ENCODE data around the gene KLHDC7B. TPM values are rescaled to one million over a fixed set of nuclear protein-coding genes. Genes with fewer than 3 reads are reported as not detected.

KLHDC7B gene
- total RNA-seq, 1 experiment from 2014 or later = 1.8 TPM

GRCh38 chr22:50578776-50579310, 33.1 kb downstream of the KLHDC7B start:
- BruUV-seq (replicated peaks) = no TSS peak
- Histone ChIP-seq H3K36me3 (ENCODE audit: control insufficient read depth, insufficient read depth, low read length) (no peaks in the 10 kb centered on the region), H3K4me3 (ENCODE audit: low read depth in 2 of 2, low read length in 2 of 2) (no peak overlapping the region), H3K9me3 (ENCODE audit: control insufficient read depth, insufficient read depth, low read depth, low read length) (no peaks in the 10 kb centered on the region), H3K27me3 (ENCODE audit: control insufficient read depth, insufficient read depth, low read length) (no peaks in the 10 kb centered on the region), H3K27ac (ENCODE audit: low read length) (no peak overlapping the region), H3K4me1 (ENCODE audit: control insufficient read depth, insufficient read depth, low read length) (0 out of 2 replicates have a peak, but pooled peaks cover 2% of the 10 kb centered on the region)
- ATAC-seq (no peak), DNase-seq (ENCODE audit: low read depth, low spot score) (no peak)
- POLR2A ChIA-PET = no interaction called here
- intact Hi-C loops (cut with micrococcal nuclease; ENCODE audit: unreplicated experiment) = no loop called here
- CTCF ChIA-PET = no interaction called here
- in situ Hi-C loops (cut with HindIII; ENCODE audit: low pct_unique_long_range_greater_than_20kb, low sequenced_read_pairs) = no loop called here
- TF ChIP-seq, protein P1, sequence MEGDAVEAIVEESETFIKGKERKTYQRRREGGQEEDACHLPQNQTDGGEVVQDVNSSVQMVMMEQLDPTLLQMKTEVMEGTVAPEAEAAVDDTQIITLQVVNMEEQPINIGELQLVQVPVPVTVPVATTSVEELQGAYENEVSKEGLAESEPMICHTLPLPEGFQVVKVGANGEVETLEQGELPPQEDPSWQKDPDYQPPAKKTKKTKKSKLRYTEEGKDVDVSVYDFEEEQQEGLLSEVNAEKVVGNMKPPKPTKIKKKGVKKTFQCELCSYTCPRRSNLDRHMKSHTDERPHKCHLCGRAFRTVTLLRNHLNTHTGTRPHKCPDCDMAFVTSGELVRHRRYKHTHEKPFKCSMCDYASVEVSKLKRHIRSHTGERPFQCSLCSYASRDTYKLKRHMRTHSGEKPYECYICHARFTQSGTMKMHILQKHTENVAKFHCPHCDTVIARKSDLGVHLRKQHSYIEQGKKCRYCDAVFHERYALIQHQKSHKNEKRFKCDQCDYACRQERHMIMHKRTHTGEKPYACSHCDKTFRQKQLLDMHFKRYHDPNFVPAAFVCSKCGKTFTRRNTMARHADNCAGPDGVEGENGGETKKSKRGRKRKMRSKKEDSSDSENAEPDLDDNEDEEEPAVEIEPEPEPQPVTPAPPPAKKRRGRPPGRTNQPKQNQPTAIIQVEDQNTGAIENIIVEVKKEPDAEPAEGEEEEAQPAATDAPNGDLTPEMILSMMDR (IDR thresholded peaks at IDR 0.05) = no peak
- TF ChIP-seq SIN3A (IDR thresholded peaks at IDR 0.05; ENCODE audit: borderline replicate concordance, insufficient read depth, low read depth, low read length) = no peak
- TF ChIP-seq TCF7L2 (IDR thresholded peaks at IDR 0.05; ENCODE audit: low read depth, low read length) = no peak
- no peak for TF ChIP-seq POLR2AphosphoS5 (IDR thresholded peaks at IDR 0.05; ENCODE audit: low read depth, low read length)
- TF ChIP-seq, protein P2, sequence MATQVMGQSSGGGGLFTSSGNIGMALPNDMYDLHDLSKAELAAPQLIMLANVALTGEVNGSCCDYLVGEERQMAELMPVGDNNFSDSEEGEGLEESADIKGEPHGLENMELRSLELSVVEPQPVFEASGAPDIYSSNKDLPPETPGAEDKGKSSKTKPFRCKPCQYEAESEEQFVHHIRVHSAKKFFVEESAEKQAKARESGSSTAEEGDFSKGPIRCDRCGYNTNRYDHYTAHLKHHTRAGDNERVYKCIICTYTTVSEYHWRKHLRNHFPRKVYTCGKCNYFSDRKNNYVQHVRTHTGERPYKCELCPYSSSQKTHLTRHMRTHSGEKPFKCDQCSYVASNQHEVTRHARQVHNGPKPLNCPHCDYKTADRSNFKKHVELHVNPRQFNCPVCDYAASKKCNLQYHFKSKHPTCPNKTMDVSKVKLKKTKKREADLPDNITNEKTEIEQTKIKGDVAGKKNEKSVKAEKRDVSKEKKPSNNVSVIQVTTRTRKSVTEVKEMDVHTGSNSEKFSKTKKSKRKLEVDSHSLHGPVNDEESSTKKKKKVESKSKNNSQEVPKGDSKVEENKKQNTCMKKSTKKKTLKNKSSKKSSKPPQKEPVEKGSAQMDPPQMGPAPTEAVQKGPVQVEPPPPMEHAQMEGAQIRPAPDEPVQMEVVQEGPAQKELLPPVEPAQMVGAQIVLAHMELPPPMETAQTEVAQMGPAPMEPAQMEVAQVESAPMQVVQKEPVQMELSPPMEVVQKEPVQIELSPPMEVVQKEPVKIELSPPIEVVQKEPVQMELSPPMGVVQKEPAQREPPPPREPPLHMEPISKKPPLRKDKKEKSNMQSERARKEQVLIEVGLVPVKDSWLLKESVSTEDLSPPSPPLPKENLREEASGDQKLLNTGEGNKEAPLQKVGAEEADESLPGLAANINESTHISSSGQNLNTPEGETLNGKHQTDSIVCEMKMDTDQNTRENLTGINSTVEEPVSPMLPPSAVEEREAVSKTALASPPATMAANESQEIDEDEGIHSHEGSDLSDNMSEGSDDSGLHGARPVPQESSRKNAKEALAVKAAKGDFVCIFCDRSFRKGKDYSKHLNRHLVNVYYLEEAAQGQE (IDR thresholded peaks at IDR 0.05; ENCODE audit: insufficient read depth in 1 of 2, low read depth in 2 of 2, low read length in 1 of 2) = no peak

DNA sequence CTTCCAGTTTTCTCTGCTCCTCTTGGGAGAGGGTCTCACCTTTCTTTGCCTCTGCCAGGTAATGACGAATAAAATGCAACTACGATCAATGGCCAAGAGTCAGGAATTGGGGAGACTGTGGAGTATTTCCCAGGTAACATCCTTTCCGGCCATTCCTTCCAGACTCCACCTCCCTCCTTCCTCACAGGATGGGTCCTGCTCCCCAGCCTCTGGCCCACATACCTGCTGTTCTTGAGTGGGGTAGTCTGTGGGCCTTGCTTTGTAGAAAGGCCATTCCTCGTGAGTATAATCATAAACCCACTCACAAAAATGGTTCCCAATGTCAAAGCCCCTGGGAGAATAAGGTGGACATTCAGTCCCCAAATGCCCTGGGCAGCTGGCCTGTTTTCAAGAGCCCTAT, 34.1 kb downstream of the KLHDC7B start:
- Histone ChIP-seq H3K4me1 (ENCODE audit: control insufficient read depth, insufficient read depth, low read length) (0 out of 2 replicates have a peak, but pooled peaks cover 2% of the 10 kb centered on the region), H3K27ac (ENCODE audit: low read length) (no peak overlapping the region), H3K9me3 (ENCODE audit: control insufficient read depth, insufficient read depth, low read depth, low read length) (no peaks in the 10 kb centered on the region), H3K4me3 (ENCODE audit: low read depth in 2 of 2, low read length in 2 of 2) (no peak overlapping the region), H3K36me3 (ENCODE audit: control insufficient read depth, insufficient read depth, low read length) (no peaks in the 10 kb centered on the region), H3K27me3 (ENCODE audit: control insufficient read depth, insufficient read depth, low read length) (no peaks in the 10 kb centered on the region)
- intact Hi-C loops (cut with micrococcal nuclease; ENCODE audit: unreplicated experiment) (no loop called here), in situ Hi-C loops (cut with HindIII; ENCODE audit: low pct_unique_long_range_greater_than_20kb, low sequenced_read_pairs) (no loop called here)
- DNase-seq (ENCODE audit: low read depth, low spot score) = no peak
- POLR2A ChIA-PET = no interaction called here
- no TSS peak for BruUV-seq (replicated peaks)
- no peak for ATAC-seq
- CTCF ChIA-PET = no interaction called here
- no peak for TF ChIP-seq SIN3A (IDR thresholded peaks at IDR 0.05; ENCODE audit: borderline replicate concordance, insufficient read depth, low read depth, low read length)
- TF ChIP-seq POLR2AphosphoS5 (IDR thresholded peaks at IDR 0.05; ENCODE audit: low read depth, low read length) = no peak
- TF ChIP-seq, protein P2 (IDR thresholded peaks at IDR 0.05; ENCODE audit: insufficient read depth in 1 of 2, low read depth in 2 of 2, low read length in 1 of 2) = no peak
- TF ChIP-seq, protein P1 (IDR thresholded peaks at IDR 0.05) = no peak
- TF ChIP-seq TCF7L2 (IDR thresholded peaks at IDR 0.05; ENCODE audit: low read depth, low read length) = no peak

All from Panc1 (cell line).